WTC11 (cell line): ENCODE data around the gene CDK9. TPM values are rescaled to one million over a fixed set of nuclear protein-coding genes. Genes with fewer than 3 reads are reported as not detected.

ENCODE experiments used
- ARID4B ChIP-seq: sonication (generic); formaldehyde crosslinking; IDR thresholded peaks from 2 replicates; pipeline ENCODE4 v1.8.0; 2023; ENCODE audit warnings: missing genetic modification reagents, mild to moderate bottlenecking, borderline replicate concordance
- ATF2 ChIP-seq: sonication (generic); formaldehyde crosslinking; IDR thresholded peaks from 2 replicates; pipeline ENCODE4 v1.8.1; 2022; ENCODE audit warnings: low read depth, missing genetic modification reagents, borderline replicate concordance
- CBFB ChIP-seq: sonication (generic); formaldehyde crosslinking; IDR thresholded peaks from 2 replicates; pipeline ENCODE4 v1.8.1; 2022; ENCODE audit warnings: mild to moderate bottlenecking, low read depth, missing genetic modification reagents
- CREM ChIP-seq: sonication (generic); formaldehyde crosslinking; IDR thresholded peaks from 2 replicates; pipeline ENCODE4 v1.8.1; 2022; ENCODE audit warnings: mild to moderate bottlenecking, missing genetic modification reagents, moderate library complexity
- ESRRA ChIP-seq: sonication (generic); formaldehyde crosslinking; IDR thresholded peaks from 2 replicates; pipeline ENCODE4 v1.8.1; 2022; ENCODE audit warnings: mild to moderate bottlenecking, missing genetic modification reagents, borderline replicate concordance
- ETV6 ChIP-seq: sonication (generic); formaldehyde crosslinking; IDR thresholded peaks from 2 replicates; pipeline ENCODE4 v1.8.1; 2022; ENCODE audit warnings: mild to moderate bottlenecking, missing genetic modification reagents
- FOXK1 ChIP-seq: sonication (generic); formaldehyde crosslinking; IDR thresholded peaks from 2 replicates; pipeline ENCODE4 v1.8.0; 2022; ENCODE audit warnings: mild to moderate bottlenecking, moderate library complexity, missing genetic modification reagents
- FOXP4 ChIP-seq: sonication (generic); formaldehyde crosslinking; IDR thresholded peaks from 2 replicates; pipeline ENCODE4 v1.8.0; 2022; ENCODE audit warnings: mild to moderate bottlenecking, missing genetic modification reagents
- HMGXB4 ChIP-seq: sonication (generic); formaldehyde crosslinking; IDR thresholded peaks from 2 replicates; pipeline ENCODE4 v1.8.1; 2023; ENCODE audit warnings: mild to moderate bottlenecking, moderate library complexity, missing genetic modification reagents
- KAT7 ChIP-seq: sonication (generic); formaldehyde crosslinking; IDR thresholded peaks from 2 replicates; pipeline ENCODE4 v1.8.1; 2023; ENCODE audit warnings: missing genetic modification reagents, mild to moderate bottlenecking, borderline replicate concordance
- NFYB ChIP-seq: sonication (generic); formaldehyde crosslinking; conservative IDR thresholded peaks from 2 replicates; pipeline ENCODE4 v1.8.0; 2022; ENCODE audit warnings: low read depth, missing genetic modification reagents
- PRDM15 ChIP-seq: sonication (generic); formaldehyde crosslinking; IDR thresholded peaks from 2 replicates; pipeline ENCODE4 v1.8.0; 2022; ENCODE audit warnings: missing genetic modification reagents
- PREB ChIP-seq: sonication (generic); formaldehyde crosslinking; IDR thresholded peaks from 2 replicates; pipeline ENCODE4 v1.8.1; 2022; ENCODE audit warnings: mild to moderate bottlenecking, missing genetic modification reagents, moderate library complexity, borderline replicate concordance
- RORB ChIP-seq: fragments of 250-450 bp; sonication (Bioruptor Pico); IDR thresholded peaks from 2 replicates; pipeline ENCODE4 v1.9.0; 2021; ENCODE audit warnings: mild to moderate bottlenecking
- TEAD1 ChIP-seq: sonication (generic); formaldehyde crosslinking; IDR thresholded peaks from 2 replicates; pipeline ENCODE4 v1.8.0; 2022; ENCODE audit warnings: mild to moderate bottlenecking, missing genetic modification reagents
- TEAD4 ChIP-seq: sonication (generic); formaldehyde crosslinking; IDR thresholded peaks from 2 replicates; pipeline ENCODE4 v1.8.0; 2022; ENCODE audit warnings: mild to moderate bottlenecking, missing genetic modification reagents
- TP53 ChIP-seq: sonication (generic); formaldehyde crosslinking; IDR thresholded peaks from 2 replicates; pipeline ENCODE4 v1.8.1; 2023; ENCODE audit warnings: mild to moderate bottlenecking, missing genetic modification reagents
- ZBTB21 ChIP-seq: sonication (generic); formaldehyde crosslinking; IDR thresholded peaks from 2 replicates; pipeline ENCODE4 v1.8.1; 2023; ENCODE audit warnings: mild to moderate bottlenecking, missing genetic modification reagents, borderline replicate concordance
- ZNF281 ChIP-seq: sonication (generic); formaldehyde crosslinking; IDR thresholded peaks from 2 replicates; pipeline ENCODE4 v1.8.0; 2023; ENCODE audit warnings: mild to moderate bottlenecking, missing genetic modification reagents
- total RNA-seq: library from RNA; stranded (reverse); gene quantifications from 3 replicates; pipeline ENCODE4 v1.2.3, GENCODE V29; 2021

CDK9 gene
- total RNA-seq, 1 experiment from 2014 or later = 111 TPM

- TF ChIP-seq FOXP4 (CRISPR knock-in tag) (peak; percentile 69; the same call in 1 of the 2 replicates), PRDM15 (CRISPR knock-in tag) (no peak), CBFB (CRISPR knock-in tag) (0 out of 2 replicates have a peak, but pooled peaks have one; percentile 83), TEAD4 (CRISPR knock-in tag) (no peak), NFYB (CRISPR knock-in tag) (no peak), ARID4B (CRISPR knock-in tag) (0 out of 2 replicates have a peak, but pooled peaks have one; percentile 57), RORB (no peak), CREM (CRISPR knock-in tag) (0 out of 2 replicates have a peak, but pooled peaks have one; percentile 34), ATF2 (CRISPR knock-in tag) (no peak), ZBTB21 (CRISPR knock-in tag) (no peak), KAT7 (CRISPR knock-in tag) (no peak; the same call in 1 of the 2 replicates), TP53 (no peak), HMGXB4 (CRISPR knock-in tag) (no peak), ETV6 (CRISPR knock-in tag) (peak; percentile 64), ZNF281 (CRISPR knock-in tag) (peak; percentile 94), PREB (CRISPR knock-in tag) (no peak), ESRRA (CRISPR knock-in tag) (peak; percentile 3; the same call in 1 of the 2 replicates), FOXK1 (CRISPR knock-in tag) (no peak), TEAD1 (CRISPR knock-in tag) (0 out of 2 replicates have a peak, but pooled peaks have one; percentile 58)
Measured at GRCh38 chr9:127785933-127786772, at the start of gene CDK9 (continued).
